Colonic mucosa (tissue), 4 donors: ENCODE data around the gene AKAP8L. TPM values are rescaled to one million over a fixed set of nuclear protein-coding genes. Genes with fewer than 3 reads are reported as not detected.

Experiments used
- DNase-seq: peaks from one replicate; pipeline ENCODE4 v3.0.0-alpha.2; 2020
- H3K27ac ChIP-seq: fragments of 200-600 bp; one replicate; pipeline ENCODE4 v1.8.0; 2021
- H3K27me3 ChIP-seq: fragments of 200-600 bp; one replicate; pipeline ENCODE4 v1.8.0; 2021
- H3K36me3 ChIP-seq: fragments of 200-600 bp; one replicate; pipeline ENCODE4 v1.8.0; 2021
- H3K4me1 ChIP-seq: fragments of 200-600 bp; one replicate; pipeline ENCODE4 v1.8.0; 2021; ENCODE audit warnings: mild to moderate bottlenecking
- H3K4me3 ChIP-seq: fragments of 200-600 bp; one replicate; pipeline ENCODE4 v1.8.0; 2021
- H3K9ac ChIP-seq, 2 donors: one replicate each; pipeline ENCODE4 v1.7.0; 2013; ENCODE audit warnings: control low read depth in 2 of 2, low read depth in 2 of 2, low read length in 2 of 2
- H3K9me3 ChIP-seq: fragments of 200-600 bp; one replicate; pipeline ENCODE4 v1.8.0; 2021
- CTCF ChIP-seq: fragments of 200-600 bp; IDR thresholded peaks from one replicate; pipeline ENCODE4 v1.8.0; 2022; ENCODE audit warnings: antibody characterized with exemption, mild to moderate bottlenecking
- intact Hi-C: fragments of 100-400 bp; cut with DNase I; formaldehyde crosslinking; loops from one replicate; pipeline ENCODE4 v1.14.1; 2022
- total RNA-seq, 2 donors: library from RNA; stranded (reverse); fragmentation: NEBNext Ultra II Directional in 1 of 2; extraction: Animal tissue kit (Norgen Biotek cat#: 25700) in 1 of 2; gene quantifications; one replicate each; pipeline ENCODE4 v1.2.1, GENCODE V29; 2021
- donor health status: healthy.
- donor health status: DM: no; HTN: no; CAD: no.
- donor health status: DM: no; HTN: no; CAD: no.

Gene AKAP8L, protein sequence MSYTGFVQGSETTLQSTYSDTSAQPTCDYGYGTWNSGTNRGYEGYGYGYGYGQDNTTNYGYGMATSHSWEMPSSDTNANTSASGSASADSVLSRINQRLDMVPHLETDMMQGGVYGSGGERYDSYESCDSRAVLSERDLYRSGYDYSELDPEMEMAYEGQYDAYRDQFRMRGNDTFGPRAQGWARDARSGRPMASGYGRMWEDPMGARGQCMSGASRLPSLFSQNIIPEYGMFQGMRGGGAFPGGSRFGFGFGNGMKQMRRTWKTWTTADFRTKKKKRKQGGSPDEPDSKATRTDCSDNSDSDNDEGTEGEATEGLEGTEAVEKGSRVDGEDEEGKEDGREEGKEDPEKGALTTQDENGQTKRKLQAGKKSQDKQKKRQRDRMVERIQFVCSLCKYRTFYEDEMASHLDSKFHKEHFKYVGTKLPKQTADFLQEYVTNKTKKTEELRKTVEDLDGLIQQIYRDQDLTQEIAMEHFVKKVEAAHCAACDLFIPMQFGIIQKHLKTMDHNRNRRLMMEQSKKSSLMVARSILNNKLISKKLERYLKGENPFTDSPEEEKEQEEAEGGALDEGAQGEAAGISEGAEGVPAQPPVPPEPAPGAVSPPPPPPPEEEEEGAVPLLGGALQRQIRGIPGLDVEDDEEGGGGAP
- 10 to 100 TPM; 63.5 to 70.2 TPM for total RNA-seq

DNA sequence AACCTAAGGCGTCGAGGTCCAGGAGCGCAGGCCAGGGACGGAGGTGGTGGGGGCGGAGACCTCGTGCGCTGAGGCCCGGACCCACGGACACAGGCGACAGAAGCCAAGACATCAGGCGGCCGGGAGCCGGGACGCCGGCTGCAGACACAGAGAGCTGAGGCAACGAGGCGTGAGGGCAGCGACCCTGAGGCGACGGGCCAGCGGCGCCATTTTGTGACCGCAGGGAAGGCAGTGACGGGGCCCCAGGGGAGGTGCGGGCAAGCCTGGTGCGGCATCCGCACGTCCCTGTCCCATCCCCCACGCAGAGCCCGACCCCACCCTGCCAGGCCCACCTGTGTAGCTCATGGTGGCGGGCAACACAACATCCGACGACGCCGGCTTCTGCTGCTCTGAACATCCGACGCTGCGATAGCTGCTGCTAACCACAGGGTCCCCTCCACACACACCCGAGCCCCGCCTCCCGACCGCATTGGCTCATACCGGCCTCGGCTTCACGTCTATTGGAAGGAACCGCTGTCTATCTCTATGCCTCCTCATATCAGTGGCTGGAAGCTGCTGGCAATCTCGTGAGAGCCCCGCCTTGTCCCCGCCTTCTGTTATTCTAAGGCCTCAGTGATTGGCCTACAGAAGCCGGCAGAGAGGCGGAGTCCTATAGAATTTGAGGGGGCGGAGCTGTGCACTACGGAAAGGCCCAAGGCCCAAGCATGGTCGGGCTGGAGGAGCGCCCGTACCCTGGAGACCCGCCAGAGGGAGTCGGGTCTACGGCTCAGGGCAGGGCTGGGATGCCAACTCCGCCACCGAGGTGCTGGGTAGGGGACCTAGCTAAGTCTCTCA, at the start of gene AKAP8L:
AKAP8L (minus strand) TSS at position 410 of the 834 bp plus-strand sequence; CDS start at position 345, 65 bp downstream.
- peak; percentile 99 for DNase-seq
- Histone ChIP-seq H3K9me3 (no peaks in the 10 kb centered on the region), H3K27ac (peak within 1 kb of the TSS; percentile 83), H3K36me3 (no peaks in the 10 kb centered on the region), H3K9ac (peak within 1 kb of the TSS; percentile 90 to 95), H3K4me3 (peak within 1 kb of the TSS; percentile 100), H3K4me1 (peaks cover 18% of the 10 kb centered on the region), H3K27me3 (no peaks in the 10 kb centered on the region)
- intact Hi-C loops = no loop called here
- TF ChIP-seq CTCF = peak; percentile 60

- H3K9ac ChIP-seq = no peak overlapping the region
- no peak overlapping the region for H3K4me3 ChIP-seq
- H3K27me3 ChIP-seq = peaks cover 9% of the 10 kb centered on the region
- no peak overlapping the region for H3K27ac ChIP-seq
- H3K36me3 ChIP-seq = no peaks in the 10 kb centered on the region
- DNase-seq = no peak
- intact Hi-C loops = no loop called here
- no peaks in the 10 kb centered on the region for H3K9me3 ChIP-seq
- no peaks in the 10 kb centered on the region for H3K4me1 ChIP-seq
- no peak for TF ChIP-seq CTCF
Observed at GRCh38 chr19:15467734-15468214, 49.0 kb upstream of the AKAP8L start.

GRCh38 chr19:15466851-15467733, 48.3 kb upstream of the AKAP8L start:
- Histone ChIP-seq H3K9me3 (no peaks in the 10 kb centered on the region), H3K4me3 (no peak overlapping the region), H3K4me1 (no peaks in the 10 kb centered on the region), H3K27ac (peak overlapping the region; percentile 40), H3K27me3 (peaks cover 9% of the 10 kb centered on the region), H3K36me3 (no peaks in the 10 kb centered on the region), H3K9ac (no peak overlapping the region)
- TF ChIP-seq CTCF = no peak
- no peak for DNase-seq
- intact Hi-C loops = no loop called here

- Histone ChIP-seq H3K27ac (peak within 1 kb of the TSS; percentile 71), H3K4me1 (no peaks in the 10 kb centered on the region), H3K36me3 (no peaks in the 10 kb centered on the region), H3K9ac (peak within 1 kb of the TSS; percentile 34 to 50), H3K4me3 (peak within 1 kb of the TSS; percentile 40), H3K27me3 (peaks cover 8% of the 10 kb centered on the region), H3K9me3 (no peaks in the 10 kb centered on the region)
- no peak for TF ChIP-seq CTCF
- intact Hi-C loops = no loop called here
- DNase-seq = peak; percentile 35
Observed at GRCh38 chr19:15464394-15465385, 45.9 kb upstream of the AKAP8L start, which contains the start of gene RASAL3. RASAL3 (minus strand) TSS chr19:15464544; CDS start chr19:15464358, 186 bp downstream.
